PC-3 (cell line): Measurements from ENCODE around the gene DRD2. TPM values are rescaled to one million over a fixed set of nuclear protein-coding genes. Genes with fewer than 3 reads are reported as not detected.

Source experiments
- ATAC-seq: fragments of 200-7000 bp; cut with Tn5 transposase; 2 replicates; pipeline ENCODE4 v1.9.1; 2020; ENCODE audit warnings: mild to moderate bottlenecking, moderate library complexity
- BruUV-seq: library from RNA; stranded (reverse); fragments of 400-500 nt; replicated peaks from 2 replicates; lab custom pipeline; 2021; lab: Mats Ljungman, UMichigan
- CTCF ChIA-PET: fragments of 300-600 bp; sonication (Branson Sonifier 250); formaldehyde crosslinking; loops from one replicate; lab custom pipeline; 2022; ENCODE audit warnings: antibody characterized with exemption; lab: Charles Lee
- POLR2A ChIA-PET: fragments of 300-600 bp; sonication (Branson Sonifier 250); formaldehyde crosslinking; loops from one replicate; lab custom pipeline; 2022; ENCODE audit warnings: antibody characterized with exemption; ENCODE audit not compliant: unreplicated experiment; lab: Charles Lee
- DNase-seq: peaks from one replicate; pipeline ENCODE4 v3.0.0-alpha.2; 2015
- H2AFZ ChIP-seq: fragments of 300-600 bp; sonication (generic); 2 replicates; pipeline ENCODE4 v1.6.0; 2016; ENCODE audit warnings: antibody characterized with exemption, low read length
- H3F3A ChIP-seq: fragments of 300-600 bp; sonication (generic); one replicate; pipeline ENCODE4 v1.6.0; 2017; ENCODE audit warnings: antibody characterized with exemption, low read length, control low read depth, mild to moderate bottlenecking; ENCODE audit not compliant: unreplicated experiment
- H3K27ac ChIP-seq: fragments of 300-600 bp; sonication (generic); 2 replicates; pipeline ENCODE4 v1.5.1; 2016; ENCODE audit warnings: mild to moderate bottlenecking, low read length
- H3K27me3 ChIP-seq: fragments of 300-600 bp; sonication (generic); 2 replicates; pipeline ENCODE4 v1.6.1; 2016; ENCODE audit warnings: low read length, mixed read lengths
- H3K36me3 ChIP-seq: fragments of 300-600 bp; sonication (generic); 2 replicates; pipeline ENCODE4 v1.6.1; 2016; ENCODE audit warnings: low read depth, mixed run types, low read length, mixed read lengths
- H3K4me1 ChIP-seq: fragments of 300-600 bp; sonication (generic); 2 replicates; pipeline ENCODE4 v1.5.1; 2016; ENCODE audit warnings: low read length; ENCODE audit not compliant: insufficient read depth
- H3K4me2 ChIP-seq: fragments of 300-600 bp; sonication (generic); 2 replicates; pipeline ENCODE4 v1.6.0; 2016; ENCODE audit warnings: low read length
- H3K4me3 ChIP-seq: fragments of 300-600 bp; sonication (generic); 2 replicates; pipeline ENCODE4 v1.5.1; 2016; ENCODE audit warnings: mild to moderate bottlenecking, low read length, mixed read lengths
- H3K79me2 ChIP-seq: fragments of 300-600 bp; sonication (generic); 2 replicates; pipeline ENCODE4 v1.6.1; 2017; ENCODE audit warnings: low read length, mixed read lengths
- H3K9ac ChIP-seq: fragments of 300-600 bp; sonication (generic); 2 replicates; pipeline ENCODE4 v1.6.0; 2016; ENCODE audit warnings: mild to moderate bottlenecking, low read length
- H3K9me2 ChIP-seq: fragments of 300-600 bp; sonication (generic); replicated peaks from 2 replicates; pipeline ENCODE4 v1.6.1; 2016; ENCODE audit warnings: mixed run types, low read length, mixed read lengths
- H3K9me3 ChIP-seq: fragments of 300-600 bp; sonication (generic); 2 replicates; pipeline ENCODE4 v1.6.1; 2016; ENCODE audit warnings: low read length, mixed read lengths
- H4K20me1 ChIP-seq: fragments of 300-600 bp; sonication (generic); 2 replicates; pipeline ENCODE4 v1.6.1; 2016; ENCODE audit warnings: low read length, mixed read lengths
- EZH2 ChIP-seq: fragments of 300-600 bp; sonication (generic); IDR thresholded peaks from one replicate; pipeline ENCODE4 v1.6.1; 2017; ENCODE audit warnings: antibody characterized with exemption, mild to moderate bottlenecking, low read length; ENCODE audit not compliant: unreplicated experiment
- EZH2phosphoT487 ChIP-seq: fragments of 300-600 bp; sonication (generic); IDR thresholded peaks from 2 replicates; pipeline ENCODE4 v1.6.1; 2018; ENCODE audit warnings: mild to moderate bottlenecking, antibody characterized with exemption, low read length, borderline replicate concordance
- intact Hi-C: fragments of 100-400 bp; cut with micrococcal nuclease; formaldehyde crosslinking; loops from 2 replicates; pipeline ENCODE4 v1.9.0; 2023
- total RNA-seq: library from RNA; depleted of rRNA; stranded (reverse); fragments of >200 nt; gene quantifications from 2 replicates; pipeline ENCODE4 v1.2.3, GENCODE V29; 2014
- TF ChIP-seq, protein P1 (sequence below): fragments of 300-600 bp; sonication (generic); conservative IDR thresholded peaks from 2 replicates; pipeline ENCODE4 v1.5.1; 2017; ENCODE audit warnings: antibody characterized with exemption, low read depth, mild to moderate bottlenecking, low read length

DRD2 gene
- total RNA-seq, 1 experiment from 2014 or later = not detected

DNA sequence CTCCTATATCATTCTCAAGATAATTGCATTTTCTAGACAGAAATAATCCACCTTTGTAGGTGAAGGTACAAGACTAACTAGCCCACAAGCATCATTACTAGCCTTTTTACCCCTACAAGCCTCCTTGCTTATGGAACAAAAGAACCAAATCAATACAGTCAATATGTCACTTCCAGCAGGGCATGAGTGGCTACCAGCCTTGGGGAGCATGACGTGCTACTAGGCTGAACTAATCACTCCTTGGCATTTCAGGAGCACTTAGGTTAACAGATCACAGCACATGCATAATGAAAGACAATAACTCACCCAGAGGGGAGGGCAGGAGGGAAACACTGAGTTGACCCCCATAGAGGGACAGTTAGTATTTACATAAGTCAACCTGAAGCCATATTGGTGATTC is 2.7 kb downstream of the DRD2 start:
- Histone ChIP-seq H4K20me1 (no peaks in the 10 kb centered on the region), H3K27me3 (peaks cover 59% of the 10 kb centered on the region), H3K9me3 (no peaks in the 10 kb centered on the region), H3K4me1 (peaks cover 4% of the 10 kb centered on the region; the same call in 1 of the 2 replicates), H3K4me3 (no peak overlapping the region), H3K9me2 (no peaks in the 10 kb centered on the region), H3K4me2 (no peak overlapping the region), H3K9ac (no peak overlapping the region), H2AFZ (no peak overlapping the region), H3K36me3 (no peaks in the 10 kb centered on the region), H3F3A (no peaks in the 10 kb centered on the region), H3K79me2 (no peaks in the 10 kb centered on the region), H3K27ac (no peak overlapping the region)
- TF ChIP-seq EZH2 (no peak), EZH2phosphoT487 (no peak)
- TF ChIP-seq, protein P1, sequence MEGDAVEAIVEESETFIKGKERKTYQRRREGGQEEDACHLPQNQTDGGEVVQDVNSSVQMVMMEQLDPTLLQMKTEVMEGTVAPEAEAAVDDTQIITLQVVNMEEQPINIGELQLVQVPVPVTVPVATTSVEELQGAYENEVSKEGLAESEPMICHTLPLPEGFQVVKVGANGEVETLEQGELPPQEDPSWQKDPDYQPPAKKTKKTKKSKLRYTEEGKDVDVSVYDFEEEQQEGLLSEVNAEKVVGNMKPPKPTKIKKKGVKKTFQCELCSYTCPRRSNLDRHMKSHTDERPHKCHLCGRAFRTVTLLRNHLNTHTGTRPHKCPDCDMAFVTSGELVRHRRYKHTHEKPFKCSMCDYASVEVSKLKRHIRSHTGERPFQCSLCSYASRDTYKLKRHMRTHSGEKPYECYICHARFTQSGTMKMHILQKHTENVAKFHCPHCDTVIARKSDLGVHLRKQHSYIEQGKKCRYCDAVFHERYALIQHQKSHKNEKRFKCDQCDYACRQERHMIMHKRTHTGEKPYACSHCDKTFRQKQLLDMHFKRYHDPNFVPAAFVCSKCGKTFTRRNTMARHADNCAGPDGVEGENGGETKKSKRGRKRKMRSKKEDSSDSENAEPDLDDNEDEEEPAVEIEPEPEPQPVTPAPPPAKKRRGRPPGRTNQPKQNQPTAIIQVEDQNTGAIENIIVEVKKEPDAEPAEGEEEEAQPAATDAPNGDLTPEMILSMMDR = no peak
- ChIA-PET CTCF (no interaction called here), POLR2A (no interaction called here)
- DNase-seq (no peak), ATAC-seq (no peak)
- no TSS peak for BruUV-seq
- intact Hi-C loops = no loop called here

DNA sequence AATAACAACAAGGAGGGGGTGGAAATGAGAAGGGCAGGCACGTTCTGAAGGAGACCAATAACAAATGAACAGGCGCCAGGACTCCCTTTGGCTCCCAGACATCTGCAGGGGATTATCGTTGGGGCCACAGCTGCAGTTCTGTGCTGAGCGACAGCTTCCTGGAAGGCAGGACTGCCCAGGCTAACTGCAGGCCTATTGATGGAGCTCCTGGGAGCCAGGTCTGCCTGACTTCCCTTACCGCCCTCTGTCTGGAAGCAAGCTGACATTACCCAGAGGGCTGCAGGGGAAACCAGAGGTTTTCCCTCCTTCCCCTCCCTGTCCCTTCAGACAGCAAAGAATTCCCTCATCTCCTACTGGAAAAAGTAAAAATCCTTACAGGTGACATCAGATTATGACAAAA is 5.0 kb downstream of the DRD2 start:
- intact Hi-C loops = no loop called here
- H3K4me2 ChIP-seq = no peak overlapping the region
- no peak overlapping the region for H3K9ac ChIP-seq
- no peaks in the 10 kb centered on the region for H3K9me3 ChIP-seq
- H2AFZ ChIP-seq = no peak overlapping the region
- H3F3A ChIP-seq = no peaks in the 10 kb centered on the region
- no peaks in the 10 kb centered on the region for H3K36me3 ChIP-seq
- H3K4me1 ChIP-seq = peaks cover 15% of the 10 kb centered on the region
- no peak overlapping the region for H3K27ac ChIP-seq
- H3K27me3 ChIP-seq = peaks cover 37% of the 10 kb centered on the region
- ATAC-seq (no peak), DNase-seq (no peak)
- no peak overlapping the region for H3K4me3 ChIP-seq
- H3K9me2 ChIP-seq = no peaks in the 10 kb centered on the region
- H4K20me1 ChIP-seq = no peaks in the 10 kb centered on the region
- no peaks in the 10 kb centered on the region for H3K79me2 ChIP-seq
- BruUV-seq = no TSS peak
- ChIA-PET CTCF (no interaction called here), POLR2A (no interaction called here)
- no peak for TF ChIP-seq EZH2phosphoT487
- TF ChIP-seq EZH2 = no peak
- TF ChIP-seq, protein P1 = no peak

DNA sequence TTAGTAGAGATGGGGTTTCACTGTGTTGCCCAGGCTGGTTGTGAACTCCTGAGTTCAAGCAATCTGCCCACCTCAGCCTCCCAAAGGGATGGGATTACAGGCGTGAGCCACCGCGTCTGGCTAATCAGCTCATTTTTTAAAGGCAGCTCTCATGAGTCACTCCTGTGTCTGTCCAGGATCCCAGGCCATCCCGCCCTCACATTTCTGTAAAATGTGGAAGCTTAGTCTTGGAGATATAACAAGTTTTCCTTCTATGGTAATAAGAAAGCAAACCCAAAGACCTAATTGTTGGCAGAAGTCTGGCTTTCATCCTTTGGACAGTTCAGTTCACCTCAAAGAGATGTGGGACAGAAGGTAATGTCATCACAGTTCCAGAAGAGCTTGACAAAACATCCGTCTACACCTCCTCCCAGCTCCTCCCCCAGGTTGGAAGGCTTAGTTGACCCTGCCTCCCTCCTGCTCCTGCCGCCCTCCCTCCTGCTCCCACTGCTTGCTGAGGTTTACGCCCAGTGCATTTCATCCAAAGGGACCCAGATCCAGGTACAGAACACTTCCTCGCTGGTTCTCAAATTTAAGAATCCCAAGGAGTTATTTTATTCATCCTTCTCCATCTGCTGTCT is 6.4 kb downstream of the DRD2 start:
- CTCF ChIA-PET = no interaction called here
- TF ChIP-seq, protein P1 = no peak
- TF ChIP-seq EZH2phosphoT487 (no peak), EZH2 (no peak)
- Histone ChIP-seq H3K4me1 (peaks cover 25% of the 10 kb centered on the region), H2AFZ (no peak overlapping the region), H3K79me2 (no peaks in the 10 kb centered on the region), H3K27ac (no peak overlapping the region), H3K36me3 (no peaks in the 10 kb centered on the region), H3K4me2 (no peak overlapping the region), H3K4me3 (no peak overlapping the region), H3K9ac (no peak overlapping the region), H4K20me1 (no peaks in the 10 kb centered on the region), H3K27me3 (peaks cover 27% of the 10 kb centered on the region), H3K9me2 (no peaks in the 10 kb centered on the region), H3F3A (no peaks in the 10 kb centered on the region), H3K9me3 (no peaks in the 10 kb centered on the region)
- POLR2A ChIA-PET = no interaction called here
- no TSS peak for BruUV-seq
- ATAC-seq = no peak
- intact Hi-C loops = no loop called here
- DNase-seq = no peak
